GM12864 (cell line): ENCODE results near the gene PDE4D.

Source experiments
- DNase-seq: peaks from one replicate; pipeline ENCODE4 v3.0.0-alpha.2; 2011; ENCODE audit warnings: low read depth
- H3K4me3 ChIP-seq: 2 replicates; pipeline ENCODE4 v1.5.1; 2011; ENCODE audit warnings: mild to moderate bottlenecking, low read depth, low read length, control low read depth
- TF ChIP-seq, protein P1 (sequence below): IDR thresholded peaks from 2 replicates; pipeline ENCODE4 v1.5.1; 2011; ENCODE audit warnings: low read depth, mild to moderate bottlenecking, moderate library complexity, low read length, control low read depth, inconsistent platforms; ENCODE audit errors: missing control alignments

PDE4D gene

DNA sequence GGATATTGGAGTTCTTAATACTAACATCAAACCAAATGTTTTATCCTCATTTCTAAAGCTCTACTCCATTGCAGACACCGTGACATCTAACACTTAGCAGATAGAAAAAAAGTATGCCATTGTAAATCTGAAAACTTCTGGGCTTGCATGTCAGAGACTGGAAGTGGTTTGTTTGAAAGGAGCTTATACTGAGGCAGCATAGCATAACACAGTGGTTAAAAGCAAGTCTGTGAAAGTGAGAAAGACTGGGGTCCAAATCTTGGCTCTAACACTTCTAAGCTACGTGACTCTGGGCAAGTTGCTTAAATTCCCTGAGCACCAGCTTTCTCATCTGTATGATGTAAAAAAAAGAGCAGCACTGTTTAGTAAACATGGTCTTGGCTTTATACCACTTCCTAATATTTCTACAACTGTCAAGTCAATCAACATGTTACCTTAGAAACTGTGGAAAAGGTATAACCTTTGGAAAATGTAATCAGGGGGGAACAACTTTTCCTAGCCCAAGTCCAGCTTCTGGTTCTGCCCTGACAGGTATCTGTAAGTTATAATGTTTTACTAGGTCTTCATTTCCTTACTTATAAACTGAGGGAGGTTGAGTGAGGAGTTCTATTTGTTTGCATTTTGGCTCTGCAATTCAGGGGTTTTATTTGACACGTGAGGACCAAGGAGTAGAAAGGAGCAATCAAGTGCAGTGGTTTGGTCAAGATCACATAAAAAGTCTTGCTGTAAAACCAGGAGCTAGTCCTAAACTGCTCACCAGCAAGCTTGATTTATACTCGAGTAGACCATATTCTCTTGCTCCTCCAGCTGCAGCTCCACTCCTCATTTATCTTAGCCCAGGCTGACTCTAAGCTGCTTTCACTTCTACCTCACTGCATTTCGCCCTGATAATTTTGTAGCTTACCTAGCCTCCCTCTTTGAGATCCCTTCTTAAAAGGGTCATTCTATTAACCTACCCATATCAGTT, 769.6 kb downstream of the PDE4D start:
- TF ChIP-seq, protein P1, sequence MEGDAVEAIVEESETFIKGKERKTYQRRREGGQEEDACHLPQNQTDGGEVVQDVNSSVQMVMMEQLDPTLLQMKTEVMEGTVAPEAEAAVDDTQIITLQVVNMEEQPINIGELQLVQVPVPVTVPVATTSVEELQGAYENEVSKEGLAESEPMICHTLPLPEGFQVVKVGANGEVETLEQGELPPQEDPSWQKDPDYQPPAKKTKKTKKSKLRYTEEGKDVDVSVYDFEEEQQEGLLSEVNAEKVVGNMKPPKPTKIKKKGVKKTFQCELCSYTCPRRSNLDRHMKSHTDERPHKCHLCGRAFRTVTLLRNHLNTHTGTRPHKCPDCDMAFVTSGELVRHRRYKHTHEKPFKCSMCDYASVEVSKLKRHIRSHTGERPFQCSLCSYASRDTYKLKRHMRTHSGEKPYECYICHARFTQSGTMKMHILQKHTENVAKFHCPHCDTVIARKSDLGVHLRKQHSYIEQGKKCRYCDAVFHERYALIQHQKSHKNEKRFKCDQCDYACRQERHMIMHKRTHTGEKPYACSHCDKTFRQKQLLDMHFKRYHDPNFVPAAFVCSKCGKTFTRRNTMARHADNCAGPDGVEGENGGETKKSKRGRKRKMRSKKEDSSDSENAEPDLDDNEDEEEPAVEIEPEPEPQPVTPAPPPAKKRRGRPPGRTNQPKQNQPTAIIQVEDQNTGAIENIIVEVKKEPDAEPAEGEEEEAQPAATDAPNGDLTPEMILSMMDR: no peak
- no peak overlapping the region for H3K4me3 ChIP-seq
- DNase-seq: peak; percentile 7

DNA sequence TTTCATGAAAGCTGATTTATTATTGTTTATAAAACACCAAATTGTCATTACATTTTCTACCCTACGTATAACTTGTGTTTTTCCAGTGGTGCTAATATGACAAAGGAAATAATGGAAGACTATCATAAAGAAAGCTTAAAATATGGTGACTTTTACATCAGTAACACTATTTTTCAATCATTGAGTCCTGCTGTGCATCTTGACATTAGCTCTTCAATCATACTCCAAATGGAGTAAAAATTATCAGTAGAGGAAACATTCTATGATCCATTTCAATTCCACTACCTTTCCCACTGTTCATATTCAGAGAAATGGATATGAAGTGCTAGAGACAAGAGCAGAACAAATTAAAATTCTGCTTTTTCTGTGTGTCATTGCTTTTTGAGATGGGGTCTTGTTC, 774.0 kb downstream of the PDE4D start:
- TF ChIP-seq, protein P1: no peak
- H3K4me3 ChIP-seq: no peak overlapping the region
- no peak for DNase-seq

DNA sequence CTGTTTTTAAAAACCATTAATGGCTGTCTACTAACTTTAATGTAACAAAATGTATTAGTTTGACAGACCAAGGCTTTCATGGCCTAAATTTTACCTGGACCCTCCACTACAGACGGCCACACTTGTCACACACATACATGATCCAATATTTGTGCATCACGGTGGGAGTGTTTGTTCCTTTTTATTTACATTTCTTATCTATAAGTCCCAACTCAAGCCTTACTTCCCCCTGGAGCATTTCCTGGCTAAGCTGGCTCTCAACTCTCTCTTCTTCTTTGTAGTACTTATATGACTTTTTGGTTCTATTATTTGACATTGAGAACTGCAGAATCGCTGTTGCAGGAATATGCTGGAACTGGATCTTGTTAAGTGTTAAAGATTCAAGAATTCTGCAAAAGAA, 776.2 kb downstream of the PDE4D start:
- H3K4me3 ChIP-seq: no peak overlapping the region
- DNase-seq: no peak
- TF ChIP-seq, protein P1: no peak

DNA sequence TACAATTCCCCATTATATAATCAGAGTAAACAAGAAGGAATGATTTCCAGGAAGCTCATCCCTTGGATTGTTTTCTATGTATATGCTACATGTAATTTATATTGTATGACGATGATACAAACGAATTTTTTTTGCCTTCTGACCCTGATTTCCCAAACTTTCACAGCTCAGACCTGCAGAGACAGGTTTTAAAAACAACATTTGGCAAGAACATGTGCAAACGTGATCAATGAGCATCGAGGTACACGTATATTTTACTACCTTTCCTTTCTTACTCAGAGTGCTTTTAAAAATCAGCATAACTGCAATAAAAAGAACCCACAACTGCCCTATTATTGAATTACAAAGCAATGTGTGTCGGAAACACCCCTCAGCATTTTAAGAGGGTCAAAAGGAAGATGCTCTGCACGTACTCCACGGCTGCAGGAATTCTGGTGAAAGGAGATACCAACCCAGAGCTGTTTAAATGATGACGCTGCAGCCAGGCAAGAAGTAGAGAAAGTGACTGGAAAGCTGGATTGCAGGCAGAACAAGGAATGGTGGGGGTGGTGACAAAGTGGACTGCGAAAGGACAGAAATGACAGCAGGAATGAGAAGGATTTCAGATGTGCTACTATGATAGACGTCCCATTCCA, 777.2 kb downstream of the PDE4D start:
- no peak overlapping the region for H3K4me3 ChIP-seq
- no peak for DNase-seq
- TF ChIP-seq, protein P1: no peak

DNA sequence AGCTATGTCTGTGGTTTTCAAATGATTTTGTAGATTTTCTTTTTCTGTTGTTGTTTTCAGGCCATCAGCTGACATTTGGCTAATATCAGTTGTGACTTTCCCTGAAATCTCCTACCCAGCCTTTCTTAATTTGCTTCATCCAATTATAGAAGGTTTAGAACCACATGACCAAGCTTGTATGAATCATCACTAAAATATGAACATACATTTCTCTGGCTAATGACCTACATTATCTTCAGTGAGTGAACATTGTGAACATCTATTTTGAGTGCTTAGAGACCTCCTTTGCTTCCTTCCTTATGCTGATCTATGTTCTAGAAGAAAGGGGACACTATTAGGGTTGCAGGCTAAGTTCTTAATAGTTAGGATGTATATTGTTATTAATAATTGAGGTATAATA, 778.2 kb downstream of the PDE4D start:
- no peak overlapping the region for H3K4me3 ChIP-seq
- TF ChIP-seq, protein P1: no peak
- no peak for DNase-seq

DNA sequence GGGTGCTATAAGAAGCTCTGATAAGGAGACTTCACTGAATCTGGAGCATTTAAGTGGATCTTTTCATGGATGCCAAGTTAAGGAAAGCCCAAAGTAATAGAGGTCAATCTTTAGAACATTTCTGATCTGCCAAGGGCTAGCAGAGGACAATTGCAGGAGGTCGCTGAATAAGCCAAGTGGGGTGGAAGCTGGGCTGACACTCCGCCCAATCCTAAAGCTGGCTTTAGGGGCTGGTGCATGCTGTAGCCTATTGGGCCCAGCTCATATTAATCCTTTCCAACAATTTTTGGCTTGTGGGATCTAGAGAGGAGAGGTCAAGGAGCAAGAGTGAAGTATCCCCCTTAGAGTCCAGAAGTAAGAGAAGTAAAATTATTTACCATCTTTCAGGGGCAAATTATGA, 784.1 kb downstream of the PDE4D start:
- no peak overlapping the region for H3K4me3 ChIP-seq
- DNase-seq: no peak
- TF ChIP-seq, protein P1: no peak

DNA sequence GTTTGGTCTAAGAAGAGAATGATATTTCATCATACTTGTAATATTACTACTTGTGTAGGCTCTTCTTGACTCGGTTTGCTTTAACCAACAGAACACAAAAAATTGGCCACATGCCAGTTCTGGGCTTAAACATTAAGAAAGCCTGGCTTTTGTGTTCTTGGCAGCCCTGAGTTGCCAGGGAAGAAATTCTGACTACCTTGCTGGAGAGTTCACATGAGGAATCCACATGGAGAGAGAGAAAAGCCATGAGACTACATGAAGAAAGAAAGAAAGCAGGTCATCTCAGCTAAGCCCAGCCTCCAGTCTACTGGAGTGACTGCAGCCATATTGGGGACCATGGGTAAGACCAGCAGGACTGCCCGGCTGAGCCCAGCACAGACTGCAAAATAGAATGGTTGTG, 785.8 kb downstream of the PDE4D start:
- TF ChIP-seq, protein P1: no peak
- DNase-seq: no peak
- no peak overlapping the region for H3K4me3 ChIP-seq
